NCI-H1694 (cell line): ENCODE measurements around the gene LRRC14B.
"Not testable (repeated sequence)": the region's sequence is repeated elsewhere in the genome, so short reads cannot be mapped to it uniquely, and the experiment has no call there.

Experiments
- DNase-seq: peaks from one replicate; lab custom pipeline; 2025; lab: John Stamatoyannopoulos, UW

LRRC14B gene

DNA sequence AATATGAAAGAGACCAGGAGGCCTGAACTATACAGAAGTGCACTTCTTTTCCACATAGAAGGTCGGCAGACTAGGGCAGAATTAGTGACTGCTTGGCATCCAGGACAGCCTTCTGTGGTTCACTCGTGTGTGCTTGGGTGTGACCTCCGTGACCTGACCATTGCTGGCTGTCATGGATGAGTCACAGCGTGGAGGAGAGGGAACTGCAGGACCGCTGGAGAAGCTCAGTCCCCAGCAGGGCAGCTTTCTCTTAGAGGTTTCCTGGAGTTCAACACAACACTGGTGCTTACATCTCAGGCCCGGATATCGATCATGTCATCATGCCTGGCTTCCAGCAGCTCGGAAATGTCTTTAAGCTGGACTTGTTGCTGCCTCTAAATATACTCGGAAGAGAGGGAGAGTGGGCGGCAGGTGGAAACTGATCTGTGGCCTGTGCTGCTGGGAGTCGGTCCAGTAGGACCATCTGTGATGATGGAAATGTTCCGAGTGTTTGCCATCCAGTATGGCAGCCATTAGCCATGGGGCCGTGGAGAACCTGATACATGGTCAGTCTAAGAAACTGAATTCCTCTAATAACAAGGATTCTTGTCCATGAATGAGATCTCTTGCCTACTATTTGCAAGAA is 49.9 kb downstream of the LRRC14B start:
- DNase-seq = not testable (repeated sequence)

DNA sequence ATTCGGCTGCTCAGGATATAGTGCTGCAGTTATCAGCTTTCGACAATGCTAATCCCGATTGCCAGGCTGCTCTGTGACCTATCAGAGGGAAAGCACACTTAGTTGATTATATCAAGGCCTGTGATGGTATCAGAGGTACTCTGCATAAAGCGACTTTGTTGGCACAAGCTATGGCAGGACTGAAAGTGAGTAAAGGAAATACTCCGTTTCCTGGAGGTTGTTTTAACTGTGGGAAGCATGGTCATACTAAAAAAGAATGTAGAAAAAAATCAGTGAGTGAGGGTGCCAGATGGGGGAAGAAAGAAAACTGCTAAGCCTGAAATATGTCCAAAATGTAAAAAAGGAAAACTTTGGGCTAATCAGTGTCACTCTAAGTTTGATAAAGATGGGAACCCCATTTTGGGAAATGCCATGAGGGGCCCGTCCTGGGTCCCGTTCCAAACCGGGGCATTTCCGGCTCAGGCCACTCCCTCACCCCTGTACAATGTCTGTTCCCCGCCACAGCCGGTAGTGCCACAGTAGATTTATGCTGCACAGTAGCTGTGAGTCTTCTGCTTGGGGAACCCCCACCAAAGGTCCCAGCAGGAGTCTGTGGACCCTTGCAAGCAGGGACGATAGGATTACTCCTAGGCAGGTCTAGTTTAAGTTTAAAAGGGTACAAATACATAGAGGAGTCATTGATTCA is 52.5 kb downstream of the LRRC14B start:
- DNase-seq = not testable (repeated sequence)

DNA sequence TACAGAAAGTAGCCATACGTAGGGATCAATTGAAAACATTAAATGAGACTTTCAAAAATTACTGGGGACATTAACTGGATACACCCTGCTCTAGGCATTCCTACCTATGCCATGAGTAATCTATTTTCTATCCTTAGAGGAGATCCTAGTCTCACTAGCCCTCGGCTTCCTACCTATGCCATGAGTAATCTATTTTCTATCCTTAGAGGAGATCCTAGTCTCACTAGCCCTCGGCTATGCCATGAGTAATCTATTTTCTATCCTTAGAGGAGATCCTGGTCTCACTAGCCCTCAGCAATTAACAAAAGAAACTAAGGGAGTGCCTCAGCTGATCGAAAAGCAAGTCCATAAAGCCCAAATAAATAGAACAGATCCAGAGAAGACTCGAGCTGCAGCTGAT is 54.4 kb downstream of the LRRC14B start:
- not testable (repeated sequence) for DNase-seq
